Measurements from ENCODE around the gene IRF2BPL.

Gene IRF2BPL

GRCh38 chr14:77053046-77053841 lies 24.7 kb upstream of the IRF2BPL start:
- DNase-seq (ENCODE audit: low read depth in 2 of 2): peak; percentile 57 to 66

GRCh38 chr14:77052281-77053044 lies 24.0 kb upstream of the IRF2BPL start:
- DNase-seq (ENCODE audit: low read depth in 2 of 2): no peak

- DNase-seq (ENCODE audit: low read depth in 2 of 2): no peak
Measured at GRCh38 chr14:77051116-77051515, 22.6 kb upstream of the IRF2BPL start.

GRCh38 chr14:77046721-77047120 lies 18.2 kb upstream of the IRF2BPL start:
- no peak for DNase-seq (ENCODE audit: low read depth in 2 of 2)

- no peak for DNase-seq (ENCODE audit: low read depth in 2 of 2)
Measured at GRCh38 chr14:77045238-77046162, 17.0 kb upstream of the IRF2BPL start.

GRCh38 chr14:77044783-77045237 lies 16.3 kb upstream of the IRF2BPL start:
- DNase-seq (ENCODE audit: low read depth in 2 of 2): no peak

GRCh38 chr14:77043984-77044485 lies 15.5 kb upstream of the IRF2BPL start:
- no peak for DNase-seq (ENCODE audit: low read depth in 2 of 2)

GRCh38 chr14:77043177-77043983 lies 14.9 kb upstream of the IRF2BPL start:
- DNase-seq (ENCODE audit: low read depth in 2 of 2): peak in 1 of 2 donors; percentile 30

GRCh38 chr14:77041881-77042545 lies 13.5 kb upstream of the IRF2BPL start:
- no peak for DNase-seq (ENCODE audit: low read depth in 2 of 2)

GRCh38 chr14:77040741-77041653 lies 12.5 kb upstream of the IRF2BPL start:
- DNase-seq (ENCODE audit: low read depth in 2 of 2): no peak

- peak; percentile 94 to 98 for DNase-seq (ENCODE audit: low read depth in 2 of 2)
Measured at GRCh38 chr14:77040059-77040740, 11.7 kb upstream of the IRF2BPL start.

GRCh38 chr14:77039285-77040058 lies 11.0 kb upstream of the IRF2BPL start:
- DNase-seq (ENCODE audit: low read depth in 2 of 2): no peak

- peak in 1 of 2 donors; percentile 32 for DNase-seq (ENCODE audit: low read depth in 2 of 2)
Measured at GRCh38 chr14:77037938-77038568, 9.5 kb upstream of the IRF2BPL start.

- DNase-seq (ENCODE audit: low read depth in 2 of 2): no peak
Measured at GRCh38 chr14:77037215-77037937, 8.9 kb upstream of the IRF2BPL start.

GRCh38 chr14:77036484-77037214 lies 8.1 kb upstream of the IRF2BPL start:
- DNase-seq (ENCODE audit: low read depth in 2 of 2): no peak

- DNase-seq (ENCODE audit: low read depth in 2 of 2): no peak
Measured at GRCh38 chr14:77035267-77035666, 6.8 kb upstream of the IRF2BPL start.
